HG02798 (cell line): ENCODE results near the gene ITGAX.

Experiments used
- ATAC-seq: cut with Tn5 transposase; IDR thresholded peaks from one replicate; pipeline ENCODE4 v1.9.1; 2021; ENCODE audit warnings: mild to moderate bottlenecking; ENCODE audit not compliant: unreplicated experiment, poor library complexity

ITGAX gene

GRCh38 chr16:31371619-31372484, 16.9 kb downstream of the ITGAX start:
- no peak for ATAC-seq

DNA sequence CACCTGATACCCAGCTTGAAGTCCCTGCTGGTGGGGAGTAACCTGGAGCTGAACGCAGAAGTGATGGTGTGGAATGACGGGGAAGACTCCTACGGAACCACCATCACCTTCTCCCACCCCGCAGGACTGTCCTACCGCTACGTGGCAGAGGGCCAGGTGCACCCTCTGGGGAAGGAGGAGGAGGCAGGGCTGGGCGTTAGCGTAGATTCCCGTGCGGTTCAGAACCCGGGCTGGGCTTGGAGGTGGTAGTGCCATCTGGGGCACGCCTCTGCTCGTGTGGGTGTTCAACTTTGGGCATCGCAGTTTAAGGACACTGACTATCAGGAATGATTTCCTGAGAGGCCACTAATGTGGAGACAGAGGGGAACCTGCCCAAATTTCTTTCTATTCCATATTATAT, 18.3 kb downstream of the ITGAX start:
- no peak for ATAC-seq

- ATAC-seq: no peak
Observed at GRCh38 chr16:31375231-31375630, 20.3 kb downstream of the ITGAX start.

DNA sequence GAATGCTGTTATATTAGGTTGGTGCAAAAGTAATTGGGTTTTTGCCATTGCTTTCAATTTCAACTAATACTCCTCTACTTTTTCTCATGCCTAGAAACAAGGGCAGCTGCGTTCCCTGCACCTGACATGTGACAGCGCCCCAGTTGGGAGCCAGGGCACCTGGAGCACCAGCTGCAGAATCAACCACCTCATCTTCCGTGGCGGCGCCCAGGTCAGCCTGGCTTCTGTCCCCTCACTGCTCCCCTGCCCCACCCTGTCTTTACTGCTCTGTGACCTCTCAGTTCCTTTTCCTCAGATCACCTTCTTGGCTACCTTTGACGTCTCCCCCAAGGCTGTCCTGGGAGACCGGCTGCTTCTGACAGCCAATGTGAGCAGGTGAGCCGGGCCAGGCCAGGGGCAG, 21.7 kb downstream of the ITGAX start:
- no peak for ATAC-seq

GRCh38 chr16:31377210-31377903, 22.4 kb downstream of the ITGAX start:
- no peak for ATAC-seq

DNA sequence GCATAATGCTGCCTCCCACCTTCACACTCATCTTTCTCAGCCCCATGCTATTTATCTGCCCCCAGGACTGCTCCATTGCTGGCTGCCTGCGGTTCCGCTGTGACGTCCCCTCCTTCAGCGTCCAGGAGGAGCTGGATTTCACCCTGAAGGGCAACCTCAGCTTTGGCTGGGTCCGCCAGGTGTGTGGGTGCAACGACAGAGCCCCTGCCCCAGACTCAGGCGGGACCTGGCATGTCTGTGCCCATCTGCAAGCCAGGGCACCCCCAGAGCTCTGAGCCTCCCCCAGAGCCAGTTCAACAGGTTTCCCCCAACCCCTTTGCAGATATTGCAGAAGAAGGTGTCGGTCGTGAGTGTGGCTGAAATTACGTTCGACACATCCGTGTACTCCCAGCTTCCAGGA, 25.2 kb downstream of the ITGAX start:
- ATAC-seq: no peak

GRCh38 chr16:31382485-31383161, 27.6 kb downstream of the ITGAX start:
- ATAC-seq: peak; percentile 61

GRCh38 chr16:31385680-31386079, 30.7 kb downstream of the ITGAX start:
- ATAC-seq: no peak

DNA sequence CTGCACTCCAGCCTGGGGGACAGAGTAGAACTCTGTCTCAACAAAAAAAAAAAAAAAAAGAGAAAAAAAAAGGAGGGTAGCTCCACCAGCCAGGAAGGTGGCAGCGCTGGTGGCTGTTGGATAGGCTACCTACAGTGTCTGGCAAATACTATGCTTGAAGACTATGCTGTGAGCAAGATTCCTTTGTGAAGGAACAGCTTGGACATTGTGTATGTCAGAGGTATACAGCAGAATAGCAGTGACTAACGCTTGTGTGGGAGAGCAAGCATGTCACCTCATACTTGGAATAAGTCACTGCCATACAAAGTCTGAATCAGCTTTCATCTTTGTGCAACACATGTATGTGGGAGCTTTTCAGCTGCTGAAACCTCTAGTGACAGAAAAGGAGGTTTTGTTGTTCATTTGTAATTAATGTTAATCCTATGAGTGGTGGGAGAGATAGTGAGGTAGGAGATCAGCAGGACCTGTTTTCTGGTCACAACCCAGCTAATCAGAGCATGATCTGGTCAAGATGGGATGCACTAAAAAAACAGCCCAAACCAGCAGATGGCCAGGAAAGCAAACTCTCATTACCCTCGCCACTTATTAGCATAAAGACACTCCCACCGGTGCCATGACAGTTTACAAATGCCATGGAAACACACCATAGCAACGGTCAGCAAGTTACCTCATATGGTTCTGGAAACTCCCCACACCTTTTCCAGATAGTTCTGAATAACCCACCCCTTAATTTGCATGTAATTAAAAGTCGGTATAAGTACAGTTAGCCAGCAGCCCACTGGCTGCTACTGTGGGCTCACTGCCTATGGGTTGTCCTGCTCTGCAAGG, 31.4 kb downstream of the ITGAX start:
- ATAC-seq: no peak

- no peak for ATAC-seq
Observed at GRCh38 chr16:31388535-31388934, 33.6 kb downstream of the ITGAX start.

- no peak for ATAC-seq
Observed at GRCh38 chr16:31390504-31391041, 35.6 kb downstream of the ITGAX start.

- no peak for ATAC-seq
Observed at GRCh38 chr16:31393056-31393455, 38.1 kb downstream of the ITGAX start, which contains the start of gene ITGAD. ITGAD (plus strand) TSS chr16:31393335; CDS start chr16:31393361, 26 bp downstream.

- no peak for ATAC-seq
Observed at GRCh38 chr16:31395647-31396046, 40.7 kb downstream of the ITGAX start.

GRCh38 chr16:31397096-31397660, 42.2 kb downstream of the ITGAX start:
- no peak for ATAC-seq

- ATAC-seq: no peak
Observed at GRCh38 chr16:31397701-31398100, 42.7 kb downstream of the ITGAX start.

DNA sequence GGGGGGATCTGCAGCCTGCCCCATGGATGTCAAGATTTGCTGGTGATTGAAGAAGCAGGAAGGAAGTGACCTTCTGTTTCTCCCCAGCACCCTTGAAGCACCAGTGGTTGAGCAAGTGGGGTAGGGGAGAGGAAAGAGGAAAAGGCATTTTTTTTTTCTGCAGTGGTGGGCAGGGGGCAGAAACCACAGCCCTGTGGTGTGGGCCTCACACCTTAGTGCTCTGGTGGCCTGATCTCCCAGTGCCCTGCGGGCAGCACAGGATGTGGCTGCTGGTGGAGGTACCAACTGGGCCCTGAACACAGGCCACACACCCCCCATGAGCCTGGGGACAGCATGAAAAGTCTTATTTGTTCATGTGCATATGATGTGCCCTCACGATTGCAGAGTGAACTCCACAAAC, 45.2 kb downstream of the ITGAX start:
- no peak for ATAC-seq

- ATAC-seq: no peak
Observed at GRCh38 chr16:31401436-31401835, 46.5 kb downstream of the ITGAX start.

DNA sequence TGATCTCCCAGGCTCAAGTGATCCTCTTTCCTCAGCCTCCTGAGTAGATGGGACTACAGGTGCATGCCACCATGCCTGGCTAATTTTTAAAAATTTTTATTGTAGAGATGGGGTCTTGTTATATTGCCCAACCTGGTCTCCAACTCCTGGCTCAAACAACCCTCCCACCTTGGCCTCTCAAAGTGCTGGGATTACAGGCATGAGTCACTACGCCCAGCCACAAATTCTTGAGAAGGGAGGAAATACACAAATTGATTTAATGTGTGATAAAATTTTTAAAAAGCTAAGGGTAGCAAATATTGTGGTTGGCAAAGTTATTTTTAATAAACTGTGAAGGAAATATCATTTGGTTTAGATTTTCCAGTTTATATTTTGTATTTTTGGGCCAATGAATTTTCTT, 47.7 kb downstream of the ITGAX start:
- ATAC-seq: no peak

DNA sequence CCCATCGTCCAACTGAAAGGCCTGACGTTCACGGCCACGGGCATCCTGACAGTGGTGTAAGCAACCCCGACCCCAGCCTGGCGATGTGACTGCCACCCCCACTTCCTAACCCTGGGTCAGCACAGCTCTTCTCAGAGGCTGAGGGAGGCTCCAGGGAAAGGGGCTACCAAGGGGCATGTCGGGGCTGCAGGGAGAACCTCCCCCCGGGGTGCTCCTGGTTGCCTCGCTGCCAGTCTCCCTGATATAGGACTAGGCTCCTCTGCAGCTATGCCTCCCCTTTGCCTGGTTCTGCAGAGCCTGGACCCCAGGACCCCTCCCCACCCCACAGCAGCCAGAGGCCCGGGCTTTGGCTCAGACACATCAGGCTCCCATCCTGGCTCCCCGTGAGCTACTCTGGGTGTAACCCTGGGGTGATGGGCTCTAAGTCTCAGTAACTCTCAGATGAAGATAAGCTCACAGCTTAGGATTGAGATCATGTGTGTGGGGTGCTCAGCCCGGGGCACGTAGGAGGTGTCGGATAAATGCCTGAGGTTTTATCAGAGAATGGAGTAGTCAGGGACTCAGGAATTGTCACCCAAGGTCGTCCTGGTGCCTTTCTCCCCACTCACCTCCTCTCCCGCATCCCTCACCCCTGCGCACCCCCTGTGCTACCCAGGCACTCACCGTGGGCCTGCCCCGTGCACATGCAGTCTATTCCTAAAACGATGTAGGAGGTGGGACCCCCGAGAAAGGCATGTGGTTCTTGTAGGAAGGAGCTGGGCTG, 48.8 kb downstream of the ITGAX start:
- no peak for ATAC-seq
